GM21447 (cell line): ENCODE results near the gene ZAP70.
"Not testable (repeated sequence)": the region's sequence is repeated elsewhere in the genome, so short reads cannot be mapped to it uniquely, and the experiment has no call there.

ENCODE experiments used
- ATAC-seq: cut with Tn5 transposase; IDR thresholded peaks from one replicate; pipeline ENCODE4 v1.9.1; 2021; ENCODE audit not compliant: unreplicated experiment

Gene ZAP70

GRCh38 chr2:97713296-97714083 is at the start of gene ZAP70:
ZAP70 (plus strand) TSS chr2:97713576; CDS start chr2:97724037, 10,461 bp downstream.
- ATAC-seq = no peak

- peak; percentile 27 for ATAC-seq
Observed at GRCh38 chr2:97663626-97663961, 49.8 kb upstream of the ZAP70 start.

GRCh38 chr2:97663962-97664635 is 49.3 kb upstream of the ZAP70 start, which contains the start of gene ACTR1B:
ACTR1B (minus strand) TSS chr2:97664044; CDS start chr2:97663890, 154 bp downstream.
- ATAC-seq = peak; percentile 80

- no peak for ATAC-seq
Observed at GRCh38 chr2:97664636-97664970, 48.8 kb upstream of the ZAP70 start.

GRCh38 chr2:97669448-97669847 is 43.9 kb upstream of the ZAP70 start, which contains the start of gene C2orf92:
C2orf92 (plus strand) TSS chr2:97669713; CDS start chr2:97669789, 76 bp downstream.
- ATAC-seq = no peak

- no peak for ATAC-seq
Observed at GRCh38 chr2:97670471-97670870, 42.9 kb upstream of the ZAP70 start.

GRCh38 chr2:97671526-97671925 is 41.9 kb upstream of the ZAP70 start:
- no peak for ATAC-seq

GRCh38 chr2:97672606-97673140 is 40.7 kb upstream of the ZAP70 start:
- ATAC-seq = not testable (repeated sequence)

GRCh38 chr2:97673182-97673914 is 40.0 kb upstream of the ZAP70 start:
- ATAC-seq = no peak

- no peak for ATAC-seq
Observed at GRCh38 chr2:97673915-97674283, 39.5 kb upstream of the ZAP70 start.

GRCh38 chr2:97675430-97676113 is 37.8 kb upstream of the ZAP70 start:
- ATAC-seq = no peak

GRCh38 chr2:97676620-97677019 is 36.8 kb upstream of the ZAP70 start:
- ATAC-seq = no peak

GRCh38 chr2:97677480-97677879 is 35.9 kb upstream of the ZAP70 start:
- ATAC-seq = no peak

GRCh38 chr2:97678298-97678697 is 35.1 kb upstream of the ZAP70 start:
- ATAC-seq = no peak

GRCh38 chr2:97687235-97687634 is 26.1 kb upstream of the ZAP70 start:
- ATAC-seq = not testable (repeated sequence)

GRCh38 chr2:97688062-97688827 is 25.1 kb upstream of the ZAP70 start:
- no peak for ATAC-seq

GRCh38 chr2:97691166-97691565 is 22.2 kb upstream of the ZAP70 start:
- no peak for ATAC-seq

- no peak for ATAC-seq
Observed at GRCh38 chr2:97693476-97693875, 19.9 kb upstream of the ZAP70 start.

GRCh38 chr2:97695744-97696143 is 17.6 kb upstream of the ZAP70 start:
- no peak for ATAC-seq
